ENCODE results near the gene MDFIC2. TPM values are rescaled to one million over a fixed set of nuclear protein-coding genes. Genes with fewer than 3 reads are reported as not detected.
A peak's percentile ranks its signal among the peaks of the same experiment; 100 is the strongest.

Gene MDFIC2
- total and polyA plus RNA-seq, 2 of the 13 experiments (the other 11 are each of a cell fraction or from before 2014, with no cell fraction given) = not detected

DNA sequence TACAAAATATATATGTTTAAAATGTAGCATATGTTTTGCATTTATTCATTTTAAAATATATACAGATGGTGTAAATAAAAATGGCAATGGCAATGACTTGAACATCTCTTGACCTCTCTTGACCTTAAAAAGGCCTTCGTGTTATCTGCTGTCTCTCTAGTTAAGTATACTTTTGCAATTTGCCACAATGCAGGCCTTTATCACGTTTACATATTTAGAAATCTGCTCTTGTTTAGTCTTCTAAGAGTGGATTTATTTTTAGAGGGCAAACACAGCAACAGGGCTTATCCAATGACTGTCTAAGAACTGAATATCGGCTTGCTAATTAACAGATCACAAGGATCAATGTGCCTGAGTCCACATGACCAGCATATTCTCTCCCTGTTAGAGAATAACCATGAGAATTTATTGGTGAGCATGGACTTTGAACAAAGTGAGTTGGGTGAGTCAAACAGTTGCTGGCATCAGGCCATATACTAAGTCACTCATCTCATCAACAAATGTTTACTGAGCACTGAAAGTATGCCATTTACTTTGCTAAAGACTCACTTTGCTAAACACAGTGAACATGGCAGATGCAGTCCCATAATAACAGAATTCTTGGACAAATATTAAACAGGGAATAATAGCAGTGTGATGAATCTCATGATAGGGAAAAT, 48.2 kb downstream of the MDFIC2 start (continued):
- TF ChIP-seq HNF4G (IDR thresholded peaks at IDR 0.05; ENCODE audit: borderline replicate concordance, low read depth, low read length) = no peak
- no peak for TF ChIP-seq HNF4G (CRISPR knock-in tag; IDR thresholded peaks at IDR 0.05; ENCODE audit: borderline replicate concordance, low read depth)
- TF ChIP-seq, protein P1, sequence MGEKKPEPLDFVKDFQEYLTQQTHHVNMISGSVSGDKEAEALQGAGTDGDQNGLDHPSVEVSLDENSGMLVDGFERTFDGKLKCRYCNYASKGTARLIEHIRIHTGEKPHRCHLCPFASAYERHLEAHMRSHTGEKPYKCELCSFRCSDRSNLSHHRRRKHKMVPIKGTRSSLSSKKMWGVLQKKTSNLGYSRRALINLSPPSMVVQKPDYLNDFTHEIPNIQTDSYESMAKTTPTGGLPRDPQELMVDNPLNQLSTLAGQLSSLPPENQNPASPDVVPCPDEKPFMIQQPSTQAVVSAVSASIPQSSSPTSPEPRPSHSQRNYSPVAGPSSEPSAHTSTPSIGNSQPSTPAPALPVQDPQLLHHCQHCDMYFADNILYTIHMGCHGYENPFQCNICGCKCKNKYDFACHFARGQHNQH (CRISPR knock-in tag; IDR thresholded peaks at IDR 0.05) = no peak
- TF ChIP-seq REXO4 (CRISPR knock-in tag; IDR thresholded peaks at IDR 0.05; ENCODE audit: borderline replicate concordance) = no peak
- TF ChIP-seq, protein P2, sequence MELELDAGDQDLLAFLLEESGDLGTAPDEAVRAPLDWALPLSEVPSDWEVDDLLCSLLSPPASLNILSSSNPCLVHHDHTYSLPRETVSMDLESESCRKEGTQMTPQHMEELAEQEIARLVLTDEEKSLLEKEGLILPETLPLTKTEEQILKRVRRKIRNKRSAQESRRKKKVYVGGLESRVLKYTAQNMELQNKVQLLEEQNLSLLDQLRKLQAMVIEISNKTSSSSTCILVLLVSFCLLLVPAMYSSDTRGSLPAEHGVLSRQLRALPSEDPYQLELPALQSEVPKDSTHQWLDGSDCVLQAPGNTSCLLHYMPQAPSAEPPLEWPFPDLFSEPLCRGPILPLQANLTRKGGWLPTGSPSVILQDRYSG (CRISPR knock-in tag; IDR thresholded peaks at IDR 0.05) = no peak
- peak in 1 of 2 experiments; percentile 68; a peak in 2 of 4 replicates for TF ChIP-seq NR2F1 (CRISPR knock-in tag; IDR thresholded peaks at IDR 0.05)
- TF ChIP-seq ASH2L (IDR thresholded peaks at IDR 0.05; ENCODE audit: insufficient read length, low read depth, low read length) = no peak
- no peak for TF ChIP-seq ZNF253 (CRISPR knock-in tag; IDR thresholded peaks at IDR 0.05; ENCODE audit: borderline replicate concordance)
- TF ChIP-seq, protein P3, sequence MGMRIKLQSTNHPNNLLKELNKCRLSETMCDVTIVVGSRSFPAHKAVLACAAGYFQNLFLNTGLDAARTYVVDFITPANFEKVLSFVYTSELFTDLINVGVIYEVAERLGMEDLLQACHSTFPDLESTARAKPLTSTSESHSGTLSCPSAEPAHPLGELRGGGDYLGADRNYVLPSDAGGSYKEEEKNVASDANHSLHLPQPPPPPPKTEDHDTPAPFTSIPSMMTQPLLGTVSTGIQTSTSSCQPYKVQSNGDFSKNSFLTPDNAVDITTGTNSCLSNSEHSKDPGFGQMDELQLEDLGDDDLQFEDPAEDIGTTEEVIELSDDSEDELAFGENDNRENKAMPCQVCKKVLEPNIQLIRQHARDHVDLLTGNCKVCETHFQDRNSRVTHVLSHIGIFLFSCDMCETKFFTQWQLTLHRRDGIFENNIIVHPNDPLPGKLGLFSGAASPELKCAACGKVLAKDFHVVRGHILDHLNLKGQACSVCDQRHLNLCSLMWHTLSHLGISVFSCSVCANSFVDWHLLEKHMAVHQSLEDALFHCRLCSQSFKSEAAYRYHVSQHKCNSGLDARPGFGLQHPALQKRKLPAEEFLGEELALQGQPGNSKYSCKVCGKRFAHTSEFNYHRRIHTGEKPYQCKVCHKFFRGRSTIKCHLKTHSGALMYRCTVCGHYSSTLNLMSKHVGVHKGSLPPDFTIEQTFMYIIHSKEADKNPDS (CRISPR knock-in tag; IDR thresholded peaks at IDR 0.05) = no peak
- TF ChIP-seq ZNF773 (CRISPR knock-in tag; IDR thresholded peaks at IDR 0.05; ENCODE audit: borderline replicate concordance) = no peak
- TF ChIP-seq ZNF343 (CRISPR knock-in tag; IDR thresholded peaks at IDR 0.05) = no peak
- TF ChIP-seq, protein P4, sequence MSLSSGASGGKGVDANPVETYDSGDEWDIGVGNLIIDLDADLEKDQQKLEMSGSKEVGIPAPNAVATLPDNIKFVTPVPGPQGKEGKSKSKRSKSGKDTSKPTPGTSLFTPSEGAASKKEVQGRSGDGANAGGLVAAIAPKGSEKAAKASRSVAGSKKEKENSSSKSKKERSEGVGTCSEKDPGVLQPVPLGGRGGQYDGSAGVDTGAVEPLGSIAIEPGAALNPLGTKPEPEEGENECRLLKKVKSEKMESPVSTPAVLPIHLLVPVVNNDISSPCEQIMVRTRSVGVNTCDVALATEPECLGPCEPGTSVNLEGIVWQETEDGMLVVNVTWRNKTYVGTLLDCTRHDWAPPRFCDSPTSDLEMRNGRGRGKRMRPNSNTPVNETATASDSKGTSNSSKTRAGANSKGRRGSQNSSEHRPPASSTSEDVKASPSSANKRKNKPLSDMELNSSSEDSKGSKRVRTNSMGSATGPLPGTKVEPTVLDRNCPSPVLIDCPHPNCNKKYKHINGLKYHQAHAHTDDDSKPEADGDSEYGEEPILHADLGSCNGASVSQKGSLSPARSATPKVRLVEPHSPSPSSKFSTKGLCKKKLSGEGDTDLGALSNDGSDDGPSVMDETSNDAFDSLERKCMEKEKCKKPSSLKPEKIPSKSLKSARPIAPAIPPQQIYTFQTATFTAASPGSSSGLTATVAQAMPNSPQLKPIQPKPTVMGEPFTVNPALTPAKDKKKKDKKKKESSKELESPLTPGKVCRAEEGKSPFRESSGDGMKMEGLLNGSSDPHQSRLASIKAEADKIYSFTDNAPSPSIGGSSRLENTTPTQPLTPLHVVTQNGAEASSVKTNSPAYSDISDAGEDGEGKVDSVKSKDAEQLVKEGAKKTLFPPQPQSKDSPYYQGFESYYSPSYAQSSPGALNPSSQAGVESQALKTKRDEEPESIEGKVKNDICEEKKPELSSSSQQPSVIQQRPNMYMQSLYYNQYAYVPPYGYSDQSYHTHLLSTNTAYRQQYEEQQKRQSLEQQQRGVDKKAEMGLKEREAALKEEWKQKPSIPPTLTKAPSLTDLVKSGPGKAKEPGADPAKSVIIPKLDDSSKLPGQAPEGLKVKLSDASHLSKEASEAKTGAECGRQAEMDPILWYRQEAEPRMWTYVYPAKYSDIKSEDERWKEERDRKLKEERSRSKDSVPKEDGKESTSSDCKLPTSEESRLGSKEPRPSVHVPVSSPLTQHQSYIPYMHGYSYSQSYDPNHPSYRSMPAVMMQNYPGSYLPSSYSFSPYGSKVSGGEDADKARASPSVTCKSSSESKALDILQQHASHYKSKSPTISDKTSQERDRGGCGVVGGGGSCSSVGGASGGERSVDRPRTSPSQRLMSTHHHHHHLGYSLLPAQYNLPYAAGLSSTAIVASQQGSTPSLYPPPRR (CRISPR knock-in tag; IDR thresholded peaks at IDR 0.05; ENCODE audit: borderline replicate concordance) = no peak
- TF ChIP-seq, protein P5, sequence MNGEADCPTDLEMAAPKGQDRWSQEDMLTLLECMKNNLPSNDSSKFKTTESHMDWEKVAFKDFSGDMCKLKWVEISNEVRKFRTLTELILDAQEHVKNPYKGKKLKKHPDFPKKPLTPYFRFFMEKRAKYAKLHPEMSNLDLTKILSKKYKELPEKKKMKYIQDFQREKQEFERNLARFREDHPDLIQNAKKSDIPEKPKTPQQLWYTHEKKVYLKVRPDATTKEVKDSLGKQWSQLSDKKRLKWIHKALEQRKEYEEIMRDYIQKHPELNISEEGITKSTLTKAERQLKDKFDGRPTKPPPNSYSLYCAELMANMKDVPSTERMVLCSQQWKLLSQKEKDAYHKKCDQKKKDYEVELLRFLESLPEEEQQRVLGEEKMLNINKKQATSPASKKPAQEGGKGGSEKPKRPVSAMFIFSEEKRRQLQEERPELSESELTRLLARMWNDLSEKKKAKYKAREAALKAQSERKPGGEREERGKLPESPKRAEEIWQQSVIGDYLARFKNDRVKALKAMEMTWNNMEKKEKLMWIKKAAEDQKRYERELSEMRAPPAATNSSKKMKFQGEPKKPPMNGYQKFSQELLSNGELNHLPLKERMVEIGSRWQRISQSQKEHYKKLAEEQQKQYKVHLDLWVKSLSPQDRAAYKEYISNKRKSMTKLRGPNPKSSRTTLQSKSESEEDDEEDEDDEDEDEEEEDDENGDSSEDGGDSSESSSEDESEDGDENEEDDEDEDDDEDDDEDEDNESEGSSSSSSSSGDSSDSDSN (CRISPR knock-in tag; IDR thresholded peaks at IDR 0.05) = no peak
- TF ChIP-seq ZNF496 (CRISPR knock-in tag; IDR thresholded peaks at IDR 0.05; ENCODE audit: insufficient replicate concordance) = no peak
- peak; percentile 12; the same call in 1 of the 2 replicates for TF ChIP-seq SALL1 (CRISPR knock-in tag; IDR thresholded peaks at IDR 0.05)
- TF ChIP-seq ZNF749 (CRISPR knock-in tag; IDR thresholded peaks at IDR 0.05; ENCODE audit: borderline replicate concordance) = no peak
